ENCODE data around the gene ZNF462. TPM values are rescaled to one million over a fixed set of nuclear protein-coding genes. Genes with fewer than 3 reads are reported as not detected.

ZNF462 gene
- total RNA-seq, 2 donors from 2014 or later, result 41.4 to 54.4 TPM

DNA sequence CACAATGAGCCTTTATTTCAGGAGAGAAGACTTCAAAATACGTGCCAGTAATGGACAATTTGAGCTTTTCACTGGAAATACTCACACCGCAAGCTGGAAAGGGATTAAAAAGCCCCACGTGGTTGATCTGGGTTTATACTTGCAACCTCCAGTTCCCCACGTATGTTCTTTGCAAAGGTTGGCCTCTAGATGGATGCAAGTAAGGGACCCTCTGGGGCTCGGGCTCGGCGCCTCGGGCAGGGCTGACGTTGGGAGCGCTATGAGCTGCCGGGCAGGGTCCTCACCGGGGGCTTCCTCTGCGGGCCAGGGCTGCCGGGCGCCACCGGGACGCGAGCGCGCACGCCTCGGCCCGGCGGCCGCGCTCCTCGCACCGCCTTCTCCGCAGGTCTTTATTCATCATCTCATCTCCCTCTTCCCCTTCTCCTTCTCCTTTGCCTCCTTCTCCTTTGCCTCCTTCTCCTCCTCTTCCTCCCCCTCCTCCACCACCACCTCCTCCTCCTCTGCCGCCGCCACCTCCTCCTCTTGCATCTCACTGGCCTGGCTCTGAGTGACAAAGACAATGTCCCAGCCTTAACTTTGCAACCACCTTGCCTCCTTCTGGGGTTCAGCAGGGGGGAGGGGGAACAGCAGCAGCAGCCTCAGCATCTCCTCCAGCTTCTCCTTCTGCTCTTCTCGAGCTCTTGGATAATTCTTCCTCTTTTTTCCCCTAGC, 701 bp upstream of the ZNF462 start:
- TF ChIP-seq POLR2AphosphoS5 (IDR thresholded peaks at IDR 0.05) (no peak), POLR2A (IDR thresholded peaks at IDR 0.05) (peak; percentile 14)
- intact Hi-C loops (cut with DNase I), result loop anchor here (5.0 to 10.0 kb wide), 5 partner anchors 60 to 960 kb away; partner anchors contain the start of gene RAD23B
- H3K4me3 ChIP-seq, result peak overlapping the region; percentile 67 to 75

DNA sequence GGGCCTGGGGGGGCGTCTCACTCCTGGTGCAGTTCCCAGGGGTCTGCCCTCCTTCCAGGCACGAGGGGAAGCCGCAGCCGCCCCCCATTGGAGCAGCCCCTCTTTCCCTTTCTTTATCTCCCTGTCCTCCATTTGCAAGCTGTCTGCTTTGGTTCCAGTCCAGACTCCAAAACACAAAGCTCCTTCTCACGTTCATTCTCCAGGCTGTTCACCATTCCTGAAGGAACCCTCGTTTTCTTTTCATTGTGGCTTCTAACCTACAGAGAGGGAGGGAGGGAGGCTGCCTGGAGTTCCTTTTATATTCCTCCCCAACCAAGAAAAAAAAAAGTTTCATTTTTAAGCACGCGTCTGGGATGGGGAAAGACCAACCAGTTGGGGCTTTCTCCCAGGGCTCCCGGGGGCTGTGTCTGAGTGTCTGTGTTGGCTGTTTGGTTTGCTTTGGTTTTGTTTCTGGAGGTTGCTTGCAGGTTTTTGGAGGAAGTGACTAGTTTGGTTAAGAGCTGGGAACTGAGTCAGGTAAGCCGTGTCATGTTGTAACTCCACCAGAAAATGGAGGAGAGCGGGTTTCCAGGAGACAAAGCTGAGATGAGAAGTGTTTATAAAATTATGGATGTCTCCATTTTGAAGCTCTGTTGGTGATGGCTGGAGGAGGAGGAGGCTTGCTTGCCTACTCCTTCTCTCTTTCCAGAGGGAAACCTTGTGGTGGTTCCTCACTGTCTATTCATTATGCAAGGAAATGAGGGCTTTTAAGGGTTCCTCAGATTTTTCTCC, 1.6 kb downstream of the ZNF462 start:
- no peaks in the 10 kb centered on the region for H3K4me1 ChIP-seq (replicated peaks)
- DNase-seq (ENCODE audit: low spot score), result no peak
- peak overlapping the region; percentile 87 to 89 for H3K27ac ChIP-seq
- no peaks in the 10 kb centered on the region for H3K36me3 ChIP-seq
- H3K27me3 ChIP-seq (replicated peaks; ENCODE audit: insufficient read depth), result no peaks in the 10 kb centered on the region
- TF ChIP-seq POLR2AphosphoS5 (IDR thresholded peaks at IDR 0.05) (no peak), CTCF (IDR thresholded peaks at IDR 0.05) (no peak), POLR2A (IDR thresholded peaks at IDR 0.05) (no peak)
- WGBS, result 7% methylated on average over 11 of the region's 11 CpGs
- H3K9me3 ChIP-seq, result no peaks in the 10 kb centered on the region
- intact Hi-C loops (cut with DNase I), result loop anchor here (5.0 to 10.0 kb wide), 5 partner anchors 58 to 962 kb away; partner anchors contain the start of gene RAD23B
- H3K4me3 ChIP-seq, result peak overlapping the region; percentile 67 to 75

More for the DNA sequence above, 701 bp upstream of the ZNF462 start:
- no peaks in the 10 kb centered on the region for H3K9me3 ChIP-seq
- WGBS, result under 1% methylated on average over 32 of the region's 32 CpGs
- H3K27ac ChIP-seq, result peak overlapping the region; percentile 87 to 89
- no peaks in the 10 kb centered on the region for H3K27me3 ChIP-seq (replicated peaks; ENCODE audit: insufficient read depth)
- peak; percentile 59 for DNase-seq (ENCODE audit: low spot score)
- H3K36me3 ChIP-seq, result no peaks in the 10 kb centered on the region
- no peaks in the 10 kb centered on the region for H3K4me1 ChIP-seq (replicated peaks)

GRCh38 chr9:106866243-106866642, 3.3 kb downstream of the ZNF462 start:
- H3K9me3 ChIP-seq, result no peaks in the 10 kb centered on the region
- no peak for DNase-seq (ENCODE audit: low spot score)
- no peak overlapping the region for H3K27ac ChIP-seq
- H3K27me3 ChIP-seq (replicated peaks; ENCODE audit: insufficient read depth), result no peaks in the 10 kb centered on the region
- intact Hi-C loops (cut with DNase I), result loop anchor here (10.0 kb wide), 2 partner anchors 179 to 419 kb away; partner anchors contain the start of gene RAD23B
- peaks cover 13% of the 10 kb centered on the region for H3K4me1 ChIP-seq (replicated peaks)
- no peaks in the 10 kb centered on the region for H3K36me3 ChIP-seq
- 79% methylated on average over 1 of the region's 1 CpG for WGBS
- TF ChIP-seq POLR2A (IDR thresholded peaks at IDR 0.05), result no peak
- no peak for TF ChIP-seq CTCF (IDR thresholded peaks at IDR 0.05)
- TF ChIP-seq POLR2AphosphoS5 (IDR thresholded peaks at IDR 0.05), result no peak
- H3K4me3 ChIP-seq, result no peak overlapping the region

- Histone ChIP-seq H3K36me3 (no peaks in the 10 kb centered on the region), H3K4me3 (no peak overlapping the region), H3K9me3 (no peaks in the 10 kb centered on the region), H3K27me3 (replicated peaks; ENCODE audit: insufficient read depth) (no peaks in the 10 kb centered on the region), H3K27ac (peak overlapping the region; percentile 50 to 71), H3K4me1 (replicated peaks) (peaks cover 13% of the 10 kb centered on the region)
- intact Hi-C loops (cut with DNase I), result loop anchor here (10.0 kb wide), 2 partner anchors 178 to 418 kb away; partner anchors contain the start of gene RAD23B
- no peak for DNase-seq (ENCODE audit: low spot score)
- 88% methylated on average over 4 of the region's 4 CpGs for WGBS
- TF ChIP-seq POLR2AphosphoS5 (IDR thresholded peaks at IDR 0.05), result no peak
- TF ChIP-seq CTCF (IDR thresholded peaks at IDR 0.05), result no peak
- TF ChIP-seq POLR2A (IDR thresholded peaks at IDR 0.05), result no peak
Observed at GRCh38 chr9:106867286-106867685, 4.3 kb downstream of the ZNF462 start.

GRCh38 chr9:106868087-106868486, 5.1 kb downstream of the ZNF462 start:
- Histone ChIP-seq H3K4me1 (replicated peaks) (peaks cover 13% of the 10 kb centered on the region), H3K9me3 (no peaks in the 10 kb centered on the region), H3K4me3 (no peak overlapping the region), H3K27me3 (replicated peaks; ENCODE audit: insufficient read depth) (no peaks in the 10 kb centered on the region), H3K36me3 (no peaks in the 10 kb centered on the region), H3K27ac (peak overlapping the region; percentile 50 to 71)
- DNase-seq (ENCODE audit: low spot score), result no peak
- 93% methylated on average over 1 of the region's 1 CpG for WGBS
- intact Hi-C loops (cut with DNase I), result loop anchor here (10.0 kb wide), 2 partner anchors 177 to 417 kb away; partner anchors contain the start of gene RAD23B
- no peak for TF ChIP-seq POLR2AphosphoS5 (IDR thresholded peaks at IDR 0.05)
- TF ChIP-seq POLR2A (IDR thresholded peaks at IDR 0.05), result no peak
- TF ChIP-seq CTCF (IDR thresholded peaks at IDR 0.05), result no peak
